HepG2 (cell line): Measurements from ENCODE around the gene ALPK1. TPM values are rescaled to one million over a fixed set of nuclear protein-coding genes. Genes with fewer than 3 reads are reported as not detected.

ENCODE experiments used
- ATAC-seq: fragments of 200-7000 bp; cut with Tn5 transposase; 3 replicates; pipeline ENCODE4 v1.9.1; 2020; ENCODE audit warnings: mild to moderate bottlenecking, moderate library complexity
- BruUV-seq: library from RNA; stranded (reverse); fragments of 400-500 nt; replicated peaks from 2 replicates; lab custom pipeline; 2021; lab: Mats Ljungman, UMichigan
- CTCF ChIA-PET: fragments of 300-600 bp; formaldehyde crosslinking; extraction: SDS; loops from one replicate; lab custom pipeline; 2021; ENCODE audit warnings: low total read pairs, inconsistent platforms, low intra/inter-chr PET ratio; lab: Yijun Ruan, JAX
- POLR2A ChIA-PET: fragments of 350-600 bp; sonication (Branson Sonifier 250); formaldehyde crosslinking; loops from one replicate; lab custom pipeline; 2020; ENCODE audit warnings: antibody characterized with exemption, inconsistent platforms; lab: Yijun Ruan, JAX
- DNase-seq: peaks from one replicate; pipeline ENCODE4 v3.0.0-alpha.2; 2015; ENCODE audit warnings: low spot score
- FAIRE-seq: peaks from 3 replicates; lab custom pipeline; 2011; peaks lifted over from hg19 to GRCh38; lab: Jason Lieb, UNC
- H2AFZ ChIP-seq: one replicate; pipeline ENCODE4 v1.6.1; 2011; ENCODE audit warnings: low read length, inconsistent platforms
- H3K27ac ChIP-seq: fragments of 300-600 bp; 3 replicates; pipeline ENCODE4 v1.8.0; 2011; ENCODE audit warnings: mixed run types, mild to moderate bottlenecking, mixed read lengths, low read length, inconsistent platforms; ENCODE audit not compliant: insufficient read depth; ENCODE audit errors: extremely low read length
- H3K27me3 ChIP-seq, 2 experiments: fragments of 200-600 bp in 1 of 2; 2 replicates in 1 of 2; 3 replicates in 1 of 2; pipeline versions ENCODE4 v1.6.0 to v1.8.0; 2011; ENCODE audit warnings: low read length in 2 of 2, mild to moderate bottlenecking in 2 of 2, moderate library complexity in 2 of 2, inconsistent platforms in 1 of 2; ENCODE audit not compliant: insufficient read depth in 2 of 2, control insufficient read depth in 1 of 2
- H3K36me3 ChIP-seq, 2 experiments: fragments of 200-600 bp in 1 of 2; replicated peaks in 1 of 2; 2 replicates in 1 of 2; 3 replicates in 1 of 2; pipeline versions ENCODE4 v1.5.1 to v1.8.0; 2011; ENCODE audit warnings: low read length in 2 of 2, inconsistent platforms in 1 of 2; ENCODE audit not compliant: insufficient read depth in 2 of 2, control insufficient read depth in 1 of 2
- H3K4me1 ChIP-seq: 2 replicates; pipeline ENCODE4 v1.5.1; 2012; ENCODE audit warnings: low read length, inconsistent platforms; ENCODE audit not compliant: insufficient read depth
- H3K4me2 ChIP-seq: 2 replicates; pipeline ENCODE4 v1.6.0; 2011; ENCODE audit warnings: low read depth, low read length, inconsistent platforms
- H3K4me3 ChIP-seq, 3 experiments: fragments of 200-600 bp in 1 of 3; sonication (generic), shearing (Covaris generic) in 1 of 3; replicated peaks in 1 of 3; 2 replicates each; pipeline ENCODE4 v1.5.1; 2011 to 2016; ENCODE audit warnings: low read length in 3 of 3, inconsistent platforms in 2 of 3, low read depth in 2 of 3, mild to moderate bottlenecking in 2 of 3, control low read depth in 1 of 3, mixed read lengths in 1 of 3; ENCODE audit not compliant: insufficient read depth in 1 of 3
- H3K79me2 ChIP-seq: one replicate; pipeline ENCODE4 v1.6.1; 2011; ENCODE audit warnings: low read length, inconsistent platforms; ENCODE audit not compliant: insufficient read depth
- H3K9ac ChIP-seq: 2 replicates; pipeline ENCODE4 v1.6.0; 2011; ENCODE audit warnings: mild to moderate bottlenecking, low read depth, low read length, inconsistent platforms; ENCODE audit not compliant: insufficient read depth
- H3K9me3 ChIP-seq: 2 replicates; pipeline ENCODE4 v1.5.1; 2012; ENCODE audit warnings: mild to moderate bottlenecking, low read length
- H4K20me1 ChIP-seq: 2 replicates; pipeline ENCODE4 v1.6.0; 2011; ENCODE audit warnings: inconsistent platforms, mild to moderate bottlenecking, low read length, moderate library complexity; ENCODE audit not compliant: insufficient read depth
- EEA1 ChIP-seq: sonication (generic); formaldehyde crosslinking; IDR thresholded peaks from 2 replicates; pipeline ENCODE4 v1.5.1; 2020; ENCODE audit warnings: mild to moderate bottlenecking, missing genetic modification reagents, borderline replicate concordance
- ELF1 ChIP-seq: sonication (generic); formaldehyde crosslinking; IDR thresholded peaks from 2 replicates; pipeline ENCODE4 v1.4.0; 2020; ENCODE audit warnings: missing genetic modification reagents
- ELF3 ChIP-seq: IDR thresholded peaks from 2 replicates; pipeline ENCODE4 v1.6.1; 2016; ENCODE audit warnings: missing genetic modification reagents, missing compliant biosample characterization
- FOXO1 ChIP-seq: sonication (generic); formaldehyde crosslinking; IDR thresholded peaks from 2 replicates; pipeline ENCODE4 v1.4.0; 2020; ENCODE audit warnings: missing genetic modification reagents
- GATAD2A ChIP-seq: IDR thresholded peaks from 2 replicates; pipeline ENCODE4 v1.6.1; 2016
- MTERF4 ChIP-seq: sonication (generic); formaldehyde crosslinking; IDR thresholded peaks from 2 replicates; pipeline ENCODE4 v1.8.0; 2023; ENCODE audit warnings: mild to moderate bottlenecking, missing genetic modification reagents
- SMARCE1 ChIP-seq: fragments of 450-650 bp; IDR thresholded peaks from 2 replicates; pipeline ENCODE4 v1.6.1; 2017; ENCODE audit warnings: borderline replicate concordance
- UBTF ChIP-seq: sonication (generic); formaldehyde crosslinking; IDR thresholded peaks from 2 replicates; pipeline ENCODE4 v1.4.0; 2020; ENCODE audit warnings: mild to moderate bottlenecking, missing genetic modification reagents
- YEATS4 ChIP-seq: sonication (generic); formaldehyde crosslinking; IDR thresholded peaks from 2 replicates; pipeline ENCODE4 v1.4.0; 2020; ENCODE audit warnings: missing genetic modification reagents, borderline replicate concordance
- ZMYM2 ChIP-seq: sonication (generic); formaldehyde crosslinking; IDR thresholded peaks from 2 replicates; pipeline ENCODE4 v1.8.0; 2022; ENCODE audit warnings: mild to moderate bottlenecking, missing genetic modification reagents
- ZNF687 ChIP-seq: sonication (generic); formaldehyde crosslinking; IDR thresholded peaks from 2 replicates; pipeline ENCODE4 v1.5.1; 2020; ENCODE audit warnings: mild to moderate bottlenecking, missing genetic modification reagents, moderate library complexity
- ZNF776 ChIP-seq: sonication (generic); formaldehyde crosslinking; IDR thresholded peaks from 2 replicates; pipeline ENCODE4 v1.4.0; 2020; ENCODE audit warnings: mild to moderate bottlenecking, missing genetic modification reagents
- WGBS: methylation state at CpG from one replicate; pipeline ENCODE4 v1.1.6; 2017; ENCODE audit warnings: low lambda C conversion rate; 5-methylcytosine and 5-hydroxymethylcytosine counted together
- in situ Hi-C: cut with HindIII; loops from 2 replicates; pipeline ENCODE4 v1.10.0; 2017; ENCODE audit warnings: low pct_unique_long_range_greater_than_20kb; ENCODE audit not compliant: extremely low pct_ligation_motif_present
- intact Hi-C: fragments of 100-400 bp; cut with micrococcal nuclease; formaldehyde crosslinking; loops from one replicate; pipeline ENCODE4 v1.10.0; 2022; ENCODE audit not compliant: unreplicated experiment
- polyA plus RNA-seq, 8 experiments: library from polyadenylated mRNA; depleted of rRNA in 3 of 8; stranded (reverse) in 7 of 8; unstranded in 1 of 8; fragments of >200 nt; fragmentation: Illumina TruSeq in 4 of 8; extraction: Trizol in 4 of 8; gene quantifications; 2 replicates each; pipeline versions ENCODE4 v1.2.1 to v1.2.3, GENCODE V29; 2011 to 2016; ENCODE audit warnings: low read depth in 4 of 8, missing spikeins in 1 of 8, mixed read lengths in 1 of 8; ENCODE audit not compliant: insufficient read depth in 1 of 8
- total RNA-seq, 5 experiments: library from RNA; depleted of rRNA; stranded (reverse); fragments of >200 nt; fragmentation: Illumina TruSeq; extraction: Trizol; gene quantifications; 2 replicates each; pipeline ENCODE4 v1.2.3, GENCODE V29; 2016; ENCODE audit warnings: low read depth in 1 of 5
- TF ChIP-seq, protein P1 (sequence below), 2 experiments: sonication (generic) in 1 of 2; formaldehyde crosslinking in 1 of 2; IDR thresholded peaks; 2 replicates each; pipeline versions ENCODE4 v1.4.0 to v1.6.1; 2018 to 2020; ENCODE audit warnings: missing genetic modification reagents in 2 of 2, borderline replicate concordance in 1 of 2, low read depth in 1 of 2, mild to moderate bottlenecking in 1 of 2, missing biosample characterization in 1 of 2

Gene ALPK1
- total and polyA plus RNA-seq, 2 of the 13 experiments (the other 11 are each of a cell fraction or from before 2014, with no cell fraction given), result 0.61 to 1.3 TPM

DNA sequence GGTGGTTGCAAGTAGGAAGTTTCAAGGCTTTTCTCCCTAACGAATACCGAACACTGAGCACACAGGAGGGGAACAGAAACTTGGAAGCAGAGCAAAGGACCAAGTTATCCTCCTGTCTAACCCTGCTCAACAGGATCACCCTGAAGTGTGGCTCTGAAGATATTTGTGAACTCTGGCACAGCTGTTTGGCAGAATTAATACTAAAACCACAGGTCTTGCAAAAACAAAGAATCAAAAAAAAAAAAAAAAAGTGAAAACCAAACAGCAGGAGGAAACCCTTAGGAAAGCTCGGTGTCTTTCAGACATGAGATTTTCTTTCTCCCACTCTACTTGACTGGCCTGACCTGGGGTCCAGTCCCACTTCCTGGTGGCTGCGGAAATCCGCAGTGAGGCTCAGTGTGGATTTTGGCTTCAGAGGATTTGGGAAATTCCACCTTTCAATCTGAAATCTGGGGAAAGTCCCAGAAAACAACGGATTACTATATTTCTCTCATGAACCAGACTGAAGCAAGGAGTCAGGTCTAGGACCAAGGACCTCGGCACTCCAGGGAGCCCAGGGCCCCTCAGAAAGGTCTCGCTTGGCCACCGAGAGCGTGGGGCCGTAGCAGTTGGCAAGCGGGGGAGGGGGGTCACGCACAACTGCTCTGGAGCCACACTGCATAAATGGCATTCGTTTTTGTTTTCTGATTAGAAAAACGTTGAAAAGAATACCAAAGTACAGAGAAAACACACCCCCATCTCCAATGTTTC is 12.3 kb upstream of the ALPK1 start:
- DNase-seq (no peak), FAIRE-seq (no peak), ATAC-seq (peak; percentile 28)
- POLR2A ChIA-PET, result interaction anchor here (2.0 to 2.6 kb wide), 2 partner anchors 12 to 53 kb away, joined by 8 to 11 read pairs; partner anchors contain the start of genes ALPK1 and AP1AR
- 2% methylated on average over 15 of the region's 15 CpGs for WGBS
- peak overlapping the region; percentile 80 for H3K4me2 ChIP-seq
- in situ Hi-C loops, result no loop called here
- intact Hi-C loops, result no loop called here
- BruUV-seq, result TSS peak; percentile 62
- H3K9me3 ChIP-seq, result no peaks in the 10 kb centered on the region
- H3K4me3 ChIP-seq, result peak overlapping the region; percentile 75 to 83 (median 81)
- no peaks in the 10 kb centered on the region for H3K36me3 ChIP-seq
- no peaks in the 10 kb centered on the region; a peak in 2 of 5 replicates for H3K27me3 ChIP-seq
- no peaks in the 10 kb centered on the region for H4K20me1 ChIP-seq
- H2AFZ ChIP-seq, result peak overlapping the region; percentile 80
- no peaks in the 10 kb centered on the region for H3K79me2 ChIP-seq
- H3K9ac ChIP-seq, result peak overlapping the region; percentile 69
- CTCF ChIA-PET, result no interaction called here
- TF ChIP-seq ELF3 (CRISPR knock-in tag) (peak; percentile 66), YEATS4 (CRISPR knock-in tag) (no peak), ZNF776 (CRISPR knock-in tag) (no peak), FOXO1 (no peak), MTERF4 (CRISPR knock-in tag) (0 out of 2 replicates have a peak, but pooled peaks have one; percentile 10), ZNF687 (CRISPR knock-in tag) (no peak), UBTF (CRISPR knock-in tag) (no peak), EEA1 (no peak), SMARCE1 (no peak), GATAD2A (CRISPR knock-in tag) (no peak), ZMYM2 (CRISPR knock-in tag) (no peak), ELF1 (CRISPR knock-in tag) (peak; percentile 51; the same call in 1 of the 2 replicates)
- TF ChIP-seq, protein P1, sequence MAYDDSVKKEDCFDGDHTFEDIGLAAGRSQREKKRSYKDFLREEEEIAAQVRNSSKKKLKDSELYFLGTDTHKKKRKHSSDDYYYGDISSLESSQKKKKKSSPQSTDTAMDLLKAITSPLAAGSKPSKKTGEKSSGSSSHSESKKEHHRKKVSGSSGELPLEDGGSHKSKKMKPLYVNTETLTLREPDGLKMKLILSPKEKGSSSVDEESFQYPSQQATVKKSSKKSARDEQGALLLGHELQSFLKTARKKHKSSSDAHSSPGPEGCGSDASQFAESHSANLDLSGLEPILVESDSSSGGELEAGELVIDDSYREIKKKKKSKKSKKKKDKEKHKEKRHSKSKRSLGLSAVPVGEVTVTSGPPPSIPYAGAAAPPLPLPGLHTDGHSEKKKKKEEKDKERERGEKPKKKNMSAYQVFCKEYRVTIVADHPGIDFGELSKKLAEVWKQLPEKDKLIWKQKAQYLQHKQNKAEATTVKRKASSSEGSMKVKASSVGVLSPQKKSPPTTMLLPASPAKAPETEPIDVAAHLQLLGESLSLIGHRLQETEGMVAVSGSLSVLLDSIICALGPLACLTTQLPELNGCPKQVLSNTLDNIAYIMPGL (CRISPR knock-in tag; IDR thresholded peaks at IDR 0.05; ENCODE audit: borderline replicate concordance in 1 of 2, low read depth in 1 of 2), result peak in 1 of 2 experiments; percentile 0; a peak in 1 of 4 replicates
- H3K27ac ChIP-seq, result peak overlapping the region; percentile 24
- H3K4me1 ChIP-seq, result peaks cover 54% of the 10 kb centered on the region
